ENCODE results near the gene ARHGAP18. TPM values are rescaled to one million over a fixed set of nuclear protein-coding genes. Genes with fewer than 3 reads are reported as not detected.

ARHGAP18 gene
- total RNA-seq, 4 donors from 2014 or later, result 9.6 to 16.8 (median 13.9) TPM

GRCh38 chr6:129725341-129725740 is 15.4 kb upstream of the ARHGAP18 start:
- Histone ChIP-seq H3K9me3 (no peaks in the 10 kb centered on the region), H3K4me1 (peaks cover 0 to 4% (median 0%) of the 10 kb centered on the region in 4 donors), H3K36me3 (no peaks in the 10 kb centered on the region), H3K27ac (no peak overlapping the region), H3K27me3 (no peaks in the 10 kb centered on the region), H3K4me3 (no peak overlapping the region)
- 86 to 89% methylated on average over 4 of the region's 4 CpGs for WGBS, 2 donors
- no peak for DNase-seq (ENCODE audit: low spot score in 2 of 2)
- no peak for TF ChIP-seq CTCF (IDR thresholded peaks at IDR 0.05)
- no peak for TF ChIP-seq POLR2A (IDR thresholded peaks at IDR 0.05)
- TF ChIP-seq EP300 (IDR thresholded peaks at IDR 0.05), result no peak

GRCh38 chr6:129719692-129720091 is 9.7 kb upstream of the ARHGAP18 start:
- no peak for DNase-seq (ENCODE audit: low spot score in 2 of 2)
- no peak overlapping the region for H3K4me3 ChIP-seq
- H3K27ac ChIP-seq, result no peak overlapping the region
- H3K4me1 ChIP-seq, result peaks cover 0 to 14% (median 5%) of the 10 kb centered on the region in 4 donors
- H3K36me3 ChIP-seq, result no peaks in the 10 kb centered on the region
- 59 to 62% methylated on average over 3 of the region's 3 CpGs for WGBS, 2 donors
- H3K9me3 ChIP-seq, result no peaks in the 10 kb centered on the region
- H3K27me3 ChIP-seq, result no peaks in the 10 kb centered on the region
- TF ChIP-seq EP300 (IDR thresholded peaks at IDR 0.05), result no peak
- TF ChIP-seq POLR2A (IDR thresholded peaks at IDR 0.05), result no peak
- TF ChIP-seq CTCF (IDR thresholded peaks at IDR 0.05), result no peak

- H3K27ac ChIP-seq, result no peak overlapping the region
- no peaks in the 10 kb centered on the region for H3K36me3 ChIP-seq
- DNase-seq (ENCODE audit: low spot score in 2 of 2), result no peak
- H3K27me3 ChIP-seq, result no peaks in the 10 kb centered on the region
- TF ChIP-seq POLR2A (IDR thresholded peaks at IDR 0.05), result no peak
- TF ChIP-seq EP300 (IDR thresholded peaks at IDR 0.05), result no peak
- no peak for TF ChIP-seq CTCF (IDR thresholded peaks at IDR 0.05)
- no peak overlapping the region for H3K4me3 ChIP-seq
- WGBS, 2 donors, result 45 to 62% methylated on average over 5 of the region's 5 CpGs
- no peaks in the 10 kb centered on the region for H3K9me3 ChIP-seq
- H3K4me1 ChIP-seq, result peaks cover 0 to 24% (median 5%) of the 10 kb centered on the region in 4 donors
Measured at GRCh38 chr6:129717277-129717676, 7.3 kb upstream of the ARHGAP18 start.

- no peak for DNase-seq (ENCODE audit: low spot score in 2 of 2)
- no peak overlapping the region for H3K4me3 ChIP-seq
- whole genome bisulfite sequencing, 2 donors, result 65 to 77% methylated on average over 4 of the region's 4 CpGs
- H3K27ac ChIP-seq, result no peak overlapping the region
- peaks cover 0 to 37% (median 4%) of the 10 kb centered on the region in 4 donors for H3K4me1 ChIP-seq
- no peaks in the 10 kb centered on the region for H3K9me3 ChIP-seq
- no peak for TF ChIP-seq POLR2A (IDR thresholded peaks at IDR 0.05)
- TF ChIP-seq CTCF (IDR thresholded peaks at IDR 0.05), result no peak
- no peak for TF ChIP-seq EP300 (IDR thresholded peaks at IDR 0.05)
- no peaks in the 10 kb centered on the region for H3K36me3 ChIP-seq
- H3K27me3 ChIP-seq, result no peaks in the 10 kb centered on the region
Measured at GRCh38 chr6:129713806-129714333, 3.9 kb upstream of the ARHGAP18 start.

GRCh38 chr6:129711271-129711631 is 1.3 kb upstream of the ARHGAP18 start:
- Histone ChIP-seq H3K36me3 (no peaks in the 10 kb centered on the region), H3K27ac (no peak overlapping the region), H3K4me1 (peaks cover 0 to 43% (median 11%) of the 10 kb centered on the region in 4 donors), H3K9me3 (no peaks in the 10 kb centered on the region), H3K27me3 (no peaks in the 10 kb centered on the region), H3K4me3 (no peak overlapping the region)
- no peak for TF ChIP-seq CTCF (IDR thresholded peaks at IDR 0.05)
- TF ChIP-seq POLR2A (IDR thresholded peaks at IDR 0.05), result no peak
- TF ChIP-seq EP300 (IDR thresholded peaks at IDR 0.05), result no peak
- no peak for DNase-seq (ENCODE audit: low spot score in 2 of 2)
- 91 to 94% methylated on average over 2 of the region's 2 CpGs for WGBS, 2 donors
